Lower leg skin (tissue), 4 donors: ENCODE results near the gene LCE3D. TPM values are rescaled to one million over a fixed set of nuclear protein-coding genes. Genes with fewer than 3 reads are reported as not detected.

Source experiments
- DNase-seq, 2 donors: peaks; one replicate each; pipeline ENCODE4 v3.0.0-alpha.2; 2019; ENCODE audit warnings: low spot score in 2 of 2
- H3K4me3 ChIP-seq: fragments of 200-600 bp; sonication (generic); 2 replicates; pipeline ENCODE4 v1.5.1; 2017; ENCODE audit warnings: mild to moderate bottlenecking, low read depth; ENCODE audit not compliant: poor library complexity, severe bottlenecking
- POLR2A ChIP-seq, 2 donors: fragments of 450-650 bp; IDR thresholded peaks; one replicate each; pipeline ENCODE4 v1.6.1; 2016 to 2017; ENCODE audit warnings: antibody characterized with exemption in 2 of 2, mild to moderate bottlenecking in 1 of 2, moderate library complexity in 1 of 2
- WGBS, 2 donors: methylation state at CpG; one replicate each; pipeline ENCODE4 v1.1.5; 2018; 5-methylcytosine and 5-hydroxymethylcytosine counted together
- intact Hi-C: fragments of 100-400 bp; cut with DNase I; formaldehyde crosslinking; loops from one replicate; pipeline ENCODE4 v1.15.0; 2023; ENCODE audit warnings: low total_unique reads
- total RNA-seq, 4 donors: library from RNA; depleted of rRNA; stranded (reverse); fragments of >200 nt; gene quantifications; one replicate each; pipeline ENCODE4 v1.1.0, GENCODE V29; 2016
- TF ChIP-seq, protein P1 (sequence below), 3 donors: fragments of 450-650 bp; IDR thresholded peaks; one replicate each; pipeline ENCODE4 v1.5.1; 2016; ENCODE audit warnings: antibody characterized with exemption in 3 of 3, mild to moderate bottlenecking in 3 of 3, moderate library complexity in 2 of 3

Gene LCE3D
- 10 to 100 TPM; 20.1 to 93.6 (median 42.9) TPM for total RNA-seq

DNA sequence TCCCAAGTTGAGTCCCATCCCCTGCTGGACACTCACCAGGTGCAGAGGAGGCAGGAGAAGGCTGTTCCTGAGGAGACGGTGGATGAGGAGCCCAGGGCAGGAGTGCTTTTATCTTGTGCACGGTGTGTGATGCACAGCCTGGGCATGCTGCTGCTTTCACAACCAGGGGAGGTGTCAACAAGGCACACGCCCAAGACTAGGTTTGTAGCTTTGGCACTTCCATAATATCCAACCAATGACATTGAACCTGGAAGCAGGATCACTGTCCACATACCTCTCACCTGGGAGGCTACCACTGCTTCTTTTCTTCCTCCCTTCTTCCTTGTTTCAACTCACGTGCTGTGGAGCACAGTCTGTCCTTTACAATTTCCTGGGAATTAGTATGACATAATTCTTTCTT lies at the start of gene LCE3D:
TSS of gene LCE3D (minus strand) at position 84 of the 400 bp plus-strand sequence. CDS start 580 bp downstream, outside the sequence.
- TF ChIP-seq POLR2A (IDR thresholded peaks at IDR 0.05): no peak
- TF ChIP-seq, protein P1, sequence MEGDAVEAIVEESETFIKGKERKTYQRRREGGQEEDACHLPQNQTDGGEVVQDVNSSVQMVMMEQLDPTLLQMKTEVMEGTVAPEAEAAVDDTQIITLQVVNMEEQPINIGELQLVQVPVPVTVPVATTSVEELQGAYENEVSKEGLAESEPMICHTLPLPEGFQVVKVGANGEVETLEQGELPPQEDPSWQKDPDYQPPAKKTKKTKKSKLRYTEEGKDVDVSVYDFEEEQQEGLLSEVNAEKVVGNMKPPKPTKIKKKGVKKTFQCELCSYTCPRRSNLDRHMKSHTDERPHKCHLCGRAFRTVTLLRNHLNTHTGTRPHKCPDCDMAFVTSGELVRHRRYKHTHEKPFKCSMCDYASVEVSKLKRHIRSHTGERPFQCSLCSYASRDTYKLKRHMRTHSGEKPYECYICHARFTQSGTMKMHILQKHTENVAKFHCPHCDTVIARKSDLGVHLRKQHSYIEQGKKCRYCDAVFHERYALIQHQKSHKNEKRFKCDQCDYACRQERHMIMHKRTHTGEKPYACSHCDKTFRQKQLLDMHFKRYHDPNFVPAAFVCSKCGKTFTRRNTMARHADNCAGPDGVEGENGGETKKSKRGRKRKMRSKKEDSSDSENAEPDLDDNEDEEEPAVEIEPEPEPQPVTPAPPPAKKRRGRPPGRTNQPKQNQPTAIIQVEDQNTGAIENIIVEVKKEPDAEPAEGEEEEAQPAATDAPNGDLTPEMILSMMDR (IDR thresholded peaks at IDR 0.05): no peak
- WGBS, 2 donors: 43 to 57% methylated on average over 4 of the region's 4 CpGs
- intact Hi-C loops: no loop called here
- H3K4me3 ChIP-seq: no peak within 1 kb of the TSS
- no peak for DNase-seq

- intact Hi-C loops: no loop called here
- 36 to 61% methylated on average over 1 of the region's 1 CpG for WGBS, 2 donors
- DNase-seq: no peak
- TF ChIP-seq, protein P1 (IDR thresholded peaks at IDR 0.05): no peak
- TF ChIP-seq POLR2A (IDR thresholded peaks at IDR 0.05): no peak
- no peak overlapping the region for H3K4me3 ChIP-seq
Observed at GRCh38 chr1:152626744-152627143, 46.4 kb upstream of the LCE3D start.

- TF ChIP-seq, protein P1 (IDR thresholded peaks at IDR 0.05): no peak
- no peak for TF ChIP-seq POLR2A (IDR thresholded peaks at IDR 0.05)
- DNase-seq: no peak
- H3K4me3 ChIP-seq: no peak overlapping the region
- intact Hi-C loops: no loop called here
- 45 to 60% methylated on average over 20 to 22 of the region's 29 CpGs for WGBS, 2 donors
Observed at GRCh38 chr1:152623203-152623844, 43.0 kb upstream of the LCE3D start.

DNA sequence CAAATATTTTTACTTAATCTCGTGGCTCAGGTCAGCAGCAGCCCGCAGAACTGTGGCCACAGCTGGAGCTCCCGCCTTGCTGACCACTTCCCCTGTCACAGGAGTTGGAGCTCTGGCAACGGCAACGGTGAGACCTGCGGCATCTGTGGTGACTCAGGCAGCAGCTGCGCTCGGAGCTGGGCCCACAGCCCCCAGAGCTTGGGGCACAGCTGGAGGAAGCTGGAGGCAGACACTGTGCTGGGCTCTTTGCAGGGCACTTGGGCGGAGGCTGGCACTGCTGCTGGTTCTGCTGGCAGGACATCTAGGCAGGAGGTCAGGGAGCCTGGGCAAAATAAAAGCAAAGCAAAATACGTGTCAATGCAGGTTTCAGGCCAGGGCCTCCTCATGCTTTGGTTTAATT lies 42.5 kb upstream of the LCE3D start, which contains the start of gene LCE3A:
TSS of gene LCE3A (minus strand) at position 301 of the 400 bp plus-strand sequence. CDS start at position 301, 0 bp downstream.
- intact Hi-C loops: no loop called here
- TF ChIP-seq POLR2A (IDR thresholded peaks at IDR 0.05): no peak
- TF ChIP-seq, protein P1 (IDR thresholded peaks at IDR 0.05): no peak
- no peak within 1 kb of the TSS for H3K4me3 ChIP-seq
- WGBS, 2 donors: 55 to 63% methylated on average over 10 of the region's 10 CpGs
- no peak for DNase-seq

DNA sequence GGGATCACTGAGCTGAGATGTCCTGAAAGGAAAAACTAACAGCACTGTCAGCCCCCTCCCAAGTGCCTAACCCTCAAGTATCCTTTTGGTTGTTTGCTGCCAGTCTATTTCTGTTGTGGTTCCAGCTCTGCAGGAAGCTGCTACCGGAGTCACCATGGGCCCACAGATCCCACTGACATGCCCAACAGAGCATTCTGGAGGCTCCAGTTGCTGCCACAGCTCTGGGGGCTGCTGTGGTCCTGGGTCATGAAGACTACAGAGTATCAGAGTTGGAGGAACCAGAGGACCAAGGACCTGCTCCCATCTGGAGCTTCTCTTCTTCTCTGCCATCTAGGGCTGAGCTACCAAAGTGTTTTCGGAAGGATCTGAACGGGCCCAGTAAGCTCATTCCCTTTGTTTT lies 41.7 kb upstream of the LCE3D start:
- DNase-seq: no peak
- no peak overlapping the region for H3K4me3 ChIP-seq
- TF ChIP-seq, protein P1 (IDR thresholded peaks at IDR 0.05): no peak
- TF ChIP-seq POLR2A (IDR thresholded peaks at IDR 0.05): no peak
- intact Hi-C loops: no loop called here
- WGBS, 2 donors: 86 to 94% methylated on average over 3 of the region's 3 CpGs

DNA sequence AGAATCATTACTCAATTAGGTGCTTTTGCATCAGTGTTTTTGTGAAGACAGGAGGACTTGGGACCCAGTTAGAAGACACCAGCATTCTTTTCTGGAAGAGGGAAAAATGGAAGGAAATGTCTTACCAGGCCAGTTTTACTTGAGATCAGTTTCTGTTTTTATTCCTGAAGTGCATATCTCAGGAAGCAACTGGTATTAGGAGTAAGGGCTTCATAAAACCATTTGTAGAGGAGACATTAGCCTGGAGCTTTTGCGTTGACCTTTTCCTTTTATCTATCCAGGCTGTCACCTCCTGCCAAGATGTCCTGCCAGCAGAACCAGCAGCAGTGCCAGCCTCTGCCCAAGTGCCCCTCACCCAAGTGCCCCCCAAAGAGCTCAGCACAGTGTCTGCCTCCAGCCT lies 33.2 kb upstream of the LCE3D start, which contains the start of gene LCE3B:
TSS of gene LCE3B (plus strand) at position 301 of the 400 bp plus-strand sequence. CDS start at position 301, 0 bp downstream.
- TF ChIP-seq POLR2A (IDR thresholded peaks at IDR 0.05): no peak
- TF ChIP-seq, protein P1 (IDR thresholded peaks at IDR 0.05): no peak
- H3K4me3 ChIP-seq: no peak within 1 kb of the TSS
- intact Hi-C loops: no loop called here
- no peak for DNase-seq
- 90% methylated on average over 1 of the region's 1 CpG; no CpG with 5 or more reads in 1 of the 2 donors for WGBS, 2 donors
